ENCODE measurements around the gene IER5. TPM values are rescaled to one million over a fixed set of nuclear protein-coding genes. Genes with fewer than 3 reads are reported as not detected.

IER5 gene
- total and polyA plus RNA-seq, 2 donors (not counting 1 experiment from before 2014, with no cell fraction given), result 19.1 to 42.8 TPM

- Histone ChIP-seq H3K36me3 (ENCODE audit: control insufficient read depth, insufficient read depth, low read length) (peaks cover 8% of the 10 kb centered on the region), H3K9me3 (ENCODE audit: control insufficient read depth, insufficient read depth, low read depth, low read length) (no peaks in the 10 kb centered on the region), H3K27ac (ENCODE audit: insufficient read depth, low read length) (peak overlapping the region; percentile 87), H3K9ac (ENCODE audit: insufficient read depth, low read length) (peak overlapping the region; percentile 88), H3K4me2 (ENCODE audit: extremely low read depth, insufficient read depth, low read length) (no peak overlapping the region), H4K20me1 (ENCODE audit: control insufficient read depth, extremely low read depth, insufficient read depth, low read length) (peaks cover 6% of the 10 kb centered on the region), H3K4me1 (ENCODE audit: control insufficient read depth, extremely low read depth, insufficient read depth, low read length) (peaks cover 14% of the 10 kb centered on the region), H3K4me3 (replicated peaks in 1 of 4; ENCODE audit: control extremely low read depth in 1 of 4, insufficient read depth in 1 of 4, low read depth in 3 of 4, low read length in 4 of 4) (peak overlapping the region; percentile 91 to 99 (median 96)), H3K79me2 (ENCODE audit: control insufficient read depth, insufficient read depth, low read length) (peaks cover 61% of the 10 kb centered on the region), H2AFZ (ENCODE audit: low read length) (no peak overlapping the region), H3K27me3 (ENCODE audit: control insufficient read depth, insufficient read depth, low read length) (no peaks in the 10 kb centered on the region)
- DNase-seq (ENCODE audit: low read depth in 2 of 2), result peak in 1 of 2 donors; percentile 14
- TF ChIP-seq CTCF (conservative IDR thresholded peaks at IDR 0.05 in 1 of 2, IDR thresholded peaks at IDR 0.05 in 1 of 2; ENCODE audit: low read depth in 1 of 2, low read length in 2 of 2) (no peak), EZH2 (IDR thresholded peaks at IDR 0.05; ENCODE audit: low read length, missing control alignments) (no peak)
Observed at GRCh38 chr1:181089017-181089675, 646 bp downstream of the IER5 start.

- Histone ChIP-seq H3K4me2 (ENCODE audit: extremely low read depth, insufficient read depth, low read length) (peak overlapping the region; percentile 55), H3K4me1 (ENCODE audit: control insufficient read depth, extremely low read depth, insufficient read depth, low read length) (peaks cover 17% of the 10 kb centered on the region), H3K9me3 (ENCODE audit: control insufficient read depth, insufficient read depth, low read depth, low read length) (no peaks in the 10 kb centered on the region), H3K9ac (ENCODE audit: insufficient read depth, low read length) (peak overlapping the region; percentile 88), H3K27ac (ENCODE audit: insufficient read depth, low read length) (peak overlapping the region; percentile 87), H2AFZ (ENCODE audit: low read length) (no peak overlapping the region), H4K20me1 (ENCODE audit: control insufficient read depth, extremely low read depth, insufficient read depth, low read length) (peaks cover 6% of the 10 kb centered on the region), H3K79me2 (ENCODE audit: control insufficient read depth, insufficient read depth, low read length) (peaks cover 61% of the 10 kb centered on the region), H3K27me3 (ENCODE audit: control insufficient read depth, insufficient read depth, low read length) (no peaks in the 10 kb centered on the region), H3K4me3 (replicated peaks in 1 of 4; ENCODE audit: control extremely low read depth in 1 of 4, insufficient read depth in 1 of 4, low read depth in 3 of 4, low read length in 4 of 4) (peak overlapping the region; percentile 91 to 99 (median 96)), H3K36me3 (ENCODE audit: control insufficient read depth, insufficient read depth, low read length) (peaks cover 8% of the 10 kb centered on the region)
- TF ChIP-seq EZH2 (IDR thresholded peaks at IDR 0.05; ENCODE audit: low read length, missing control alignments), result no peak
- TF ChIP-seq CTCF (conservative IDR thresholded peaks at IDR 0.05 in 1 of 2, IDR thresholded peaks at IDR 0.05 in 1 of 2; ENCODE audit: low read depth in 1 of 2, low read length in 2 of 2), result no peak
- peak; percentile 59 to 63 for DNase-seq (ENCODE audit: low read depth in 2 of 2)
Observed at GRCh38 chr1:181089676-181090544, 1.4 kb downstream of the IER5 start.

GRCh38 chr1:181090641-181091126 lies 2.2 kb downstream of the IER5 start:
- Histone ChIP-seq H3K4me1 (ENCODE audit: control insufficient read depth, extremely low read depth, insufficient read depth, low read length) (peaks cover 25% of the 10 kb centered on the region), H3K79me2 (ENCODE audit: control insufficient read depth, insufficient read depth, low read length) (peaks cover 61% of the 10 kb centered on the region), H3K27me3 (ENCODE audit: control insufficient read depth, insufficient read depth, low read length) (no peaks in the 10 kb centered on the region), H3K27ac (ENCODE audit: insufficient read depth, low read length) (peak overlapping the region; percentile 87), H3K4me3 (replicated peaks in 1 of 4; ENCODE audit: control extremely low read depth in 1 of 4, insufficient read depth in 1 of 4, low read depth in 3 of 4, low read length in 4 of 4) (peak overlapping the region; percentile 91 to 99 (median 96)), H3K36me3 (ENCODE audit: control insufficient read depth, insufficient read depth, low read length) (peaks cover 8% of the 10 kb centered on the region), H4K20me1 (ENCODE audit: control insufficient read depth, extremely low read depth, insufficient read depth, low read length) (peaks cover 6% of the 10 kb centered on the region), H3K4me2 (ENCODE audit: extremely low read depth, insufficient read depth, low read length) (peak overlapping the region; percentile 55), H2AFZ (ENCODE audit: low read length) (no peak overlapping the region), H3K9me3 (ENCODE audit: control insufficient read depth, insufficient read depth, low read depth, low read length) (no peaks in the 10 kb centered on the region), H3K9ac (ENCODE audit: insufficient read depth, low read length) (peak overlapping the region; percentile 88)
- peak in 1 of 2 donors; percentile 41 for DNase-seq (ENCODE audit: low read depth in 2 of 2)
- TF ChIP-seq CTCF (conservative IDR thresholded peaks at IDR 0.05 in 1 of 2, IDR thresholded peaks at IDR 0.05 in 1 of 2; ENCODE audit: low read depth in 1 of 2, low read length in 2 of 2), result no peak
- no peak for TF ChIP-seq EZH2 (IDR thresholded peaks at IDR 0.05; ENCODE audit: low read length, missing control alignments)
